Endothelial cell of umbilical vein (primary cell): ENCODE measurements around the gene EPYC. TPM values are rescaled to one million over a fixed set of nuclear protein-coding genes. Genes with fewer than 3 reads are reported as not detected.

ENCODE experiments used
- BruUV-seq: library from RNA; stranded (reverse); fragments of 400-500 nt; replicated peaks from 2 replicates; lab custom pipeline; 2021; lab: Mats Ljungman, UMichigan
- CTCF ChIA-PET: fragments of 300-600, 350-600 bp; sonication (Branson Sonifier 250); formaldehyde crosslinking; loops from one replicate; lab custom pipeline; 2021; ENCODE audit warnings: antibody characterized with exemption, inconsistent platforms; lab: Charles Lee
- POLR2A ChIA-PET: fragments of 300-600, 350-600 bp; sonication (Branson Sonifier 250); formaldehyde crosslinking; loops from one replicate; lab custom pipeline; 2021; ENCODE audit warnings: antibody characterized with exemption, inconsistent platforms; lab: Charles Lee
- DNase-seq: peaks from one replicate; pipeline ENCODE4 v3.0.0-alpha.2; 2011; ENCODE audit warnings: low read depth, low spot score
- FAIRE-seq: peaks from 2 replicates; lab custom pipeline; 2011; peaks lifted over from hg19 to GRCh38; lab: Jason Lieb, UNC
- H2AFZ ChIP-seq: 2 replicates; pipeline ENCODE4 v1.6.0; 2012; ENCODE audit warnings: low read depth, low read length, control low read depth, inconsistent platforms
- H3K27ac ChIP-seq: 2 replicates; pipeline ENCODE4 v1.5.1; 2011; ENCODE audit warnings: low read depth, mild to moderate bottlenecking, control low read depth, low read length, moderate library complexity; ENCODE audit not compliant: insufficient read depth
- H3K27me3 ChIP-seq, 2 experiments: 2 replicates each; pipeline versions ENCODE4 v1.6.0 to v1.6.1; 2011; ENCODE audit warnings: low read length in 2 of 2, mixed read lengths in 1 of 2; ENCODE audit not compliant: control insufficient read depth in 2 of 2, insufficient read depth in 2 of 2
- H3K36me3 ChIP-seq, 2 experiments: 2 replicates in 1 of 2; 3 replicates in 1 of 2; pipeline ENCODE4 v1.5.1; 2011; ENCODE audit warnings: low read length in 2 of 2, mild to moderate bottlenecking in 1 of 2, moderate library complexity in 1 of 2; ENCODE audit not compliant: control insufficient read depth in 2 of 2, insufficient read depth in 2 of 2; ENCODE audit errors: extremely low read depth in 1 of 2
- H3K4me1 ChIP-seq: 3 replicates; pipeline ENCODE4 v1.5.1; 2011; ENCODE audit warnings: mild to moderate bottlenecking, low read length; ENCODE audit not compliant: control insufficient read depth, insufficient read depth; ENCODE audit errors: extremely low read depth
- H3K4me2 ChIP-seq: 2 replicates; pipeline ENCODE4 v1.6.1; 2011; ENCODE audit warnings: low read length, control low read depth, mixed read lengths; ENCODE audit not compliant: insufficient read depth
- H3K4me3 ChIP-seq, 3 experiments: fragments of 200-600 bp in 1 of 3; sonication (generic), shearing (Covaris generic) in 1 of 3; replicated peaks in 1 of 3; 2 replicates each; pipeline ENCODE4 v1.5.1; 2011 to 2016; ENCODE audit warnings: control low read depth in 3 of 3, low read length in 3 of 3, mild to moderate bottlenecking in 2 of 3, inconsistent platforms in 1 of 3, low read depth in 1 of 3, moderate library complexity in 1 of 3; ENCODE audit not compliant: insufficient read depth in 1 of 3
- H3K79me2 ChIP-seq: 2 replicates; pipeline ENCODE4 v1.6.0; 2012; ENCODE audit warnings: low read length, inconsistent platforms; ENCODE audit not compliant: control insufficient read depth, insufficient read depth
- H3K9ac ChIP-seq: replicated peaks from 2 replicates; pipeline ENCODE3; 2011; ENCODE audit warnings: low read length, control low read depth; ENCODE audit not compliant: insufficient read depth; ENCODE audit errors: extremely low read depth
- H3K9me1 ChIP-seq: replicated peaks from 3 replicates; pipeline ENCODE4 v1.6.0; 2011; ENCODE audit warnings: mild to moderate bottlenecking, low read length; ENCODE audit not compliant: control insufficient read depth, insufficient read depth; ENCODE audit errors: extremely low read depth
- H3K9me3 ChIP-seq: replicated peaks from 2 replicates; pipeline ENCODE4 v1.5.1; 2012; ENCODE audit warnings: low read length, inconsistent platforms; ENCODE audit not compliant: control insufficient read depth, insufficient read depth
- H4K20me1 ChIP-seq: replicated peaks from 2 replicates; pipeline ENCODE3; 2011; ENCODE audit warnings: mild to moderate bottlenecking, low read length; ENCODE audit not compliant: control insufficient read depth, insufficient read depth; ENCODE audit errors: extremely low read depth
- EZH2 ChIP-seq: IDR thresholded peaks from 2 replicates; pipeline ENCODE4 v1.6.1; 2012; ENCODE audit warnings: borderline replicate concordance, low read depth, mild to moderate bottlenecking, moderate library complexity, low read length, inconsistent platforms; ENCODE audit not compliant: severe bottlenecking
- FOS ChIP-seq: IDR thresholded peaks from 2 replicates; pipeline ENCODE4 v1.6.1; 2011; ENCODE audit warnings: mild to moderate bottlenecking, low read length, moderate library complexity, borderline replicate concordance; ENCODE audit not compliant: insufficient read depth
- GATA2 ChIP-seq: IDR thresholded peaks from 2 replicates; pipeline ENCODE4 v1.7.0; 2011; ENCODE audit warnings: low read depth, mild to moderate bottlenecking, moderate library complexity, mixed read lengths, low read length; ENCODE audit not compliant: insufficient read length, insufficient read depth
- MYC ChIP-seq: IDR thresholded peaks from one replicate; pipeline ENCODE4 v1.6.1; 2011; ENCODE audit warnings: mild to moderate bottlenecking, low read depth, low read length
- POLR2AphosphoS5 ChIP-seq: IDR thresholded peaks from 2 replicates; pipeline ENCODE4 v1.6.1; 2012; ENCODE audit warnings: low read depth, mild to moderate bottlenecking, control low read depth, low read length, moderate library complexity; ENCODE audit not compliant: insufficient read depth
- dilution Hi-C: fragments of 300-500 bp; cut with MboI; formaldehyde crosslinking; loops from one replicate; pipeline ENCODE4 v1.15.0; 2019; ENCODE audit warnings: low sequenced_read_pairs; ENCODE audit not compliant: extremely low pct_ligation_motif_present
- intact Hi-C: fragments of 100-400 bp; cut with micrococcal nuclease; formaldehyde crosslinking; loops from one replicate; pipeline ENCODE4 v1.10.0; 2022
- polyA plus RNA-seq, 4 experiments: library from polyadenylated mRNA; depleted of rRNA in 3 of 4; stranded (reverse) in 3 of 4; unstranded in 1 of 4; fragments of >200 nt; gene quantifications; 2 replicates each; pipeline versions ENCODE4 v1.2.1 to v1.2.3, GENCODE V29; 2011 to 2012; ENCODE audit warnings: missing spikeins in 1 of 4
- total RNA-seq: library from RNA; stranded (reverse); gene quantifications from 2 replicates; pipeline ENCODE4 v1.2.3, GENCODE V29; 2021
- TF ChIP-seq, protein P1 (sequence below), 2 donors: IDR thresholded peaks; 1 replicate in 1 of 2; 2 replicates in 1 of 2; pipeline ENCODE4 v1.5.1; 2011; ENCODE audit warnings: low read length in 2 of 2, mild to moderate bottlenecking in 2 of 2, moderate library complexity in 2 of 2, control low read depth in 1 of 2, inconsistent platforms in 1 of 2, low read depth in 1 of 2; ENCODE audit not compliant: insufficient read depth in 1 of 2; ENCODE audit errors: extremely low read depth in 1 of 2
- TF ChIP-seq, protein P2 (sequence below): IDR thresholded peaks from 2 replicates; pipeline ENCODE4 v1.6.1; 2011; ENCODE audit not compliant: insufficient read depth, insufficient read length

Gene EPYC
- total and polyA plus RNA-seq, 2 donors (not counting 3 experiments of a cell fraction or from before 2014, with no cell fraction given) = not detected

DNA sequence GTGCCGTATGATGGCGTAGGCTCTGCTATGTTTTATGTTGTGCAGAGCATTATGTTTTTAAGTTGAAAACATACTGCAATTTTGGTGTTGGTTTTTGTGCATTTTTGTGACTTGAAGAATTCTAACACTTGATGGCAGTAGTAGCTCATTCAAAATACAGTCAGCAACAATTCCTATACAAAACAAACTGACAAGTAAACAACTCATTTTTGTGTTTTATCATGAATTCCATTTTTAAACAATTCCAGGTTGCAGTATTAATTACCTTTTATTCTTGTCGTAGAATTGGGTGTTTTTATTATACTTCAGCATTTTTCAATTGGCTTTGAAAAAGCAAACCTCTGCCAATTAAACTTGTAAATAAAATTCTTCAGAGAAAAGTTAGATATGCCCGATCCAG, 45.7 kb downstream of the EPYC start:
- Histone ChIP-seq H3K9me1 (no peaks in the 10 kb centered on the region), H3K4me1 (no peaks in the 10 kb centered on the region), H3K4me2 (no peak overlapping the region), H2AFZ (no peak overlapping the region), H3K27ac (no peak overlapping the region), H4K20me1 (no peaks in the 10 kb centered on the region), H3K4me3 (no peak overlapping the region), H3K79me2 (no peaks in the 10 kb centered on the region), H3K9me3 (no peaks in the 10 kb centered on the region), H3K9ac (no peak overlapping the region), H3K27me3 (no peaks in the 10 kb centered on the region), H3K36me3 (no peaks in the 10 kb centered on the region)
- dilution Hi-C loops = no loop called here
- FAIRE-seq (peak; percentile 68), DNase-seq (peak; percentile 24)
- no TSS peak for BruUV-seq
- ChIA-PET POLR2A (no interaction called here), CTCF (interaction anchor here (0.7 to 3.2 kb wide), 19 partner anchors 9 to 1491 kb away, joined by 3 to 96 read pairs (median 4); no protein-coding TSS in a partner anchor)
- intact Hi-C loops = loop anchor here (1.0 to 5.0 kb wide), 3 partner anchors 14 to 1487 kb away; no protein-coding TSS in a partner anchor
- no peak for TF ChIP-seq EZH2
- TF ChIP-seq FOS = no peak
- TF ChIP-seq POLR2AphosphoS5 = no peak
- TF ChIP-seq GATA2 = no peak
- TF ChIP-seq, protein P1, sequence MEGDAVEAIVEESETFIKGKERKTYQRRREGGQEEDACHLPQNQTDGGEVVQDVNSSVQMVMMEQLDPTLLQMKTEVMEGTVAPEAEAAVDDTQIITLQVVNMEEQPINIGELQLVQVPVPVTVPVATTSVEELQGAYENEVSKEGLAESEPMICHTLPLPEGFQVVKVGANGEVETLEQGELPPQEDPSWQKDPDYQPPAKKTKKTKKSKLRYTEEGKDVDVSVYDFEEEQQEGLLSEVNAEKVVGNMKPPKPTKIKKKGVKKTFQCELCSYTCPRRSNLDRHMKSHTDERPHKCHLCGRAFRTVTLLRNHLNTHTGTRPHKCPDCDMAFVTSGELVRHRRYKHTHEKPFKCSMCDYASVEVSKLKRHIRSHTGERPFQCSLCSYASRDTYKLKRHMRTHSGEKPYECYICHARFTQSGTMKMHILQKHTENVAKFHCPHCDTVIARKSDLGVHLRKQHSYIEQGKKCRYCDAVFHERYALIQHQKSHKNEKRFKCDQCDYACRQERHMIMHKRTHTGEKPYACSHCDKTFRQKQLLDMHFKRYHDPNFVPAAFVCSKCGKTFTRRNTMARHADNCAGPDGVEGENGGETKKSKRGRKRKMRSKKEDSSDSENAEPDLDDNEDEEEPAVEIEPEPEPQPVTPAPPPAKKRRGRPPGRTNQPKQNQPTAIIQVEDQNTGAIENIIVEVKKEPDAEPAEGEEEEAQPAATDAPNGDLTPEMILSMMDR (IDR thresholded peaks at IDR 0.05; ENCODE audit: extremely low read depth in 1 of 2, insufficient read depth in 1 of 2, low read depth in 1 of 2, low read length in 2 of 2) = no peak
- TF ChIP-seq MYC = no peak
- TF ChIP-seq, protein P2, sequence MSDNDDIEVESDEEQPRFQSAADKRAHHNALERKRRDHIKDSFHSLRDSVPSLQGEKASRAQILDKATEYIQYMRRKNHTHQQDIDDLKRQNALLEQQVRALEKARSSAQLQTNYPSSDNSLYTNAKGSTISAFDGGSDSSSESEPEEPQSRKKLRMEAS = no peak
